ENCODE data around the gene EFR3B. TPM values are rescaled to one million over a fixed set of nuclear protein-coding genes. Genes with fewer than 3 reads are reported as not detected.

Gene EFR3B
- total RNA-seq, 1 experiment from 2014 or later, result not detected

- Histone ChIP-seq H3K27me3 (ENCODE audit: insufficient read depth, low read depth) (0 out of 2 replicates have a peak, but pooled peaks cover 25% of the 10 kb centered on the region), H2AFZ (no peak overlapping the region), H3F3A (ENCODE audit: insufficient read depth, low read depth) (peaks cover 5% of the 10 kb centered on the region; the same call in 1 of the 2 replicates), H3K4me3 (no peak overlapping the region), H3K9me2 (ENCODE audit: insufficient read depth) (no peaks in the 10 kb centered on the region), H3K4me2 (no peak overlapping the region), H3K36me3 (ENCODE audit: low read depth) (no peaks in the 10 kb centered on the region), H3K27ac (no peak overlapping the region), H3K79me2 (ENCODE audit: low read depth) (no peaks in the 10 kb centered on the region), H3K4me1 (replicated peaks; ENCODE audit: insufficient read depth) (no peaks in the 10 kb centered on the region), H4K20me1 (ENCODE audit: insufficient read depth) (no peaks in the 10 kb centered on the region), H3K9me3 (ENCODE audit: insufficient read depth, low read depth) (no peaks in the 10 kb centered on the region)
- CTCF ChIA-PET, result no interaction called here
- no peak for TF ChIP-seq EZH2 (IDR thresholded peaks at IDR 0.05; ENCODE audit: low read depth)
- TF ChIP-seq, protein P1, sequence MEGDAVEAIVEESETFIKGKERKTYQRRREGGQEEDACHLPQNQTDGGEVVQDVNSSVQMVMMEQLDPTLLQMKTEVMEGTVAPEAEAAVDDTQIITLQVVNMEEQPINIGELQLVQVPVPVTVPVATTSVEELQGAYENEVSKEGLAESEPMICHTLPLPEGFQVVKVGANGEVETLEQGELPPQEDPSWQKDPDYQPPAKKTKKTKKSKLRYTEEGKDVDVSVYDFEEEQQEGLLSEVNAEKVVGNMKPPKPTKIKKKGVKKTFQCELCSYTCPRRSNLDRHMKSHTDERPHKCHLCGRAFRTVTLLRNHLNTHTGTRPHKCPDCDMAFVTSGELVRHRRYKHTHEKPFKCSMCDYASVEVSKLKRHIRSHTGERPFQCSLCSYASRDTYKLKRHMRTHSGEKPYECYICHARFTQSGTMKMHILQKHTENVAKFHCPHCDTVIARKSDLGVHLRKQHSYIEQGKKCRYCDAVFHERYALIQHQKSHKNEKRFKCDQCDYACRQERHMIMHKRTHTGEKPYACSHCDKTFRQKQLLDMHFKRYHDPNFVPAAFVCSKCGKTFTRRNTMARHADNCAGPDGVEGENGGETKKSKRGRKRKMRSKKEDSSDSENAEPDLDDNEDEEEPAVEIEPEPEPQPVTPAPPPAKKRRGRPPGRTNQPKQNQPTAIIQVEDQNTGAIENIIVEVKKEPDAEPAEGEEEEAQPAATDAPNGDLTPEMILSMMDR (conservative IDR thresholded peaks at IDR 0.05), result no peak
- POLR2A ChIA-PET (ENCODE audit: unreplicated experiment), result no interaction called here
- no TSS peak for BruUV-seq (replicated peaks)
- DNase-seq, result no peak
- intact Hi-C loops (cut with micrococcal nuclease; ENCODE audit: unreplicated experiment), result no loop called here
These were observed 16.5 kb upstream of the EFR3B start for GRCh38 chr2:25025229-25026007.

- no TSS peak for BruUV-seq (replicated peaks)
- CTCF ChIA-PET, result no interaction called here
These were observed 15.8 kb upstream of the EFR3B start for GRCh38 chr2:25026008-25026530.

DNA sequence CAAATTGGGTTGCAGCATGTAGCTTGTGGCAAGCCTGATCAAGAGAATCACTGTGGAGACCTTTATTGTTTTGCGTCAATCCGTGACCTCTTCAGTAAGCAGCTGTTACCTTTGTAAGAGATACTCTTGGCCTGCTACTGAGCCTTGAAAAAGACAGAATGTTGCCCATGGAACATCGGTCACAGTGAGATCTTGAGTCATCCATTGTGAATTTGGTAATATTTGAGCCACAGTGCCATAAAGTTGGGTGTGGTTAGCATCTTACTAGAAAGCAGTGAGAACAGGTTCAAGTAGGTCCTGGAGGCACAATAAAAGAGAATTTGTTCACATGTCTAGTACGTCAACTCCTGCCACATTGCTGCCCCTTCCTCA, 12.7 kb upstream of the EFR3B start:
- ChIA-PET POLR2A (ENCODE audit: unreplicated experiment) (interaction anchor here (0.6 kb wide), 1 partner anchor 16 kb away, joined by 6 read pairs; no protein-coding TSS in a partner anchor), CTCF (no interaction called here)
- peaks cover 10% of the 10 kb centered on the region; the same call in 1 of the 2 replicates for H3K27me3 ChIP-seq (ENCODE audit: insufficient read depth, low read depth)

More at GRCh38 chr2:25026008-25026530, 15.8 kb upstream of the EFR3B start:
- 0 out of 2 replicates have a peak, but pooled peaks cover 24% of the 10 kb centered on the region for H3K27me3 ChIP-seq (ENCODE audit: insufficient read depth, low read depth)
- no peaks in the 10 kb centered on the region for H3K36me3 ChIP-seq (ENCODE audit: low read depth)
- H3K9me2 ChIP-seq (ENCODE audit: insufficient read depth), result no peaks in the 10 kb centered on the region
- no peaks in the 10 kb centered on the region for H3K9me3 ChIP-seq (ENCODE audit: insufficient read depth, low read depth)
- peaks cover 5% of the 10 kb centered on the region; the same call in 1 of the 2 replicates for H3F3A ChIP-seq (ENCODE audit: insufficient read depth, low read depth)
- H2AFZ ChIP-seq, result no peak overlapping the region
- H3K4me3 ChIP-seq, result no peak overlapping the region
- H3K4me1 ChIP-seq (replicated peaks; ENCODE audit: insufficient read depth), result no peaks in the 10 kb centered on the region
- no peaks in the 10 kb centered on the region for H3K79me2 ChIP-seq (ENCODE audit: low read depth)
- POLR2A ChIA-PET (ENCODE audit: unreplicated experiment), result interaction anchor here (0.5 kb wide), 1 partner anchor 984 kb away, joined by 15 read pairs; no protein-coding TSS in a partner anchor
- no peaks in the 10 kb centered on the region for H4K20me1 ChIP-seq (ENCODE audit: insufficient read depth)
- no peak overlapping the region for H3K27ac ChIP-seq
- intact Hi-C loops (cut with micrococcal nuclease; ENCODE audit: unreplicated experiment), result no loop called here
- DNase-seq, result no peak
- H3K4me2 ChIP-seq, result no peak overlapping the region
- TF ChIP-seq, protein P1 (conservative IDR thresholded peaks at IDR 0.05), result no peak
- no peak for TF ChIP-seq EZH2 (IDR thresholded peaks at IDR 0.05; ENCODE audit: low read depth)

More for the DNA sequence above, 12.7 kb upstream of the EFR3B start:
- peaks cover 5% of the 10 kb centered on the region; the same call in 1 of the 2 replicates for H3F3A ChIP-seq (ENCODE audit: insufficient read depth, low read depth)
- H3K27ac ChIP-seq, result no peak overlapping the region
- intact Hi-C loops (cut with micrococcal nuclease; ENCODE audit: unreplicated experiment), result no loop called here
- H3K79me2 ChIP-seq (ENCODE audit: low read depth), result no peaks in the 10 kb centered on the region
- H3K4me3 ChIP-seq, result no peak overlapping the region
- H2AFZ ChIP-seq, result no peak overlapping the region
- peak in 1 of 2 experiments; percentile 60 for DNase-seq
- no peak overlapping the region for H3K4me2 ChIP-seq
- H3K9me3 ChIP-seq (ENCODE audit: insufficient read depth, low read depth), result no peaks in the 10 kb centered on the region
- H4K20me1 ChIP-seq (ENCODE audit: insufficient read depth), result no peaks in the 10 kb centered on the region
- H3K9me2 ChIP-seq (ENCODE audit: insufficient read depth), result no peaks in the 10 kb centered on the region
- H3K4me1 ChIP-seq (replicated peaks; ENCODE audit: insufficient read depth), result no peaks in the 10 kb centered on the region; the same call in 1 of the 2 replicates
- H3K36me3 ChIP-seq (ENCODE audit: low read depth), result no peaks in the 10 kb centered on the region
- TF ChIP-seq EZH2 (IDR thresholded peaks at IDR 0.05; ENCODE audit: low read depth), result no peak
- TF ChIP-seq, protein P1 (conservative IDR thresholded peaks at IDR 0.05), result no peak
- no TSS peak for BruUV-seq (replicated peaks)

Data from PC-9 (cell line).